Measurements from ENCODE around the gene FSTL5. TPM values are rescaled to one million over a fixed set of nuclear protein-coding genes. Genes with fewer than 3 reads are reported as not detected.

Gene FSTL5
- total RNA-seq, 4 donors from 2014 or later: 0.33 to 1.1 TPM; not detected in 2

- Histone ChIP-seq H3K4me1 (no peaks in the 10 kb centered on the region), H3K36me3 (no peaks in the 10 kb centered on the region), H3K9me3 (no peaks in the 10 kb centered on the region), H3K27ac (no peak overlapping the region), H3K4me3 (replicated peaks in 1 of 3) (no peak overlapping the region), H3K27me3 (no peaks in the 10 kb centered on the region)
- DNase-seq: no peak
- 86 to 89% methylated on average over 2 of the region's 2 CpGs for WGBS, 2 donors
- intact Hi-C loops (cut with DNase I): no loop called here
- TF ChIP-seq POLR2A (IDR thresholded peaks at IDR 0.05): no peak
- TF ChIP-seq, protein P1, sequence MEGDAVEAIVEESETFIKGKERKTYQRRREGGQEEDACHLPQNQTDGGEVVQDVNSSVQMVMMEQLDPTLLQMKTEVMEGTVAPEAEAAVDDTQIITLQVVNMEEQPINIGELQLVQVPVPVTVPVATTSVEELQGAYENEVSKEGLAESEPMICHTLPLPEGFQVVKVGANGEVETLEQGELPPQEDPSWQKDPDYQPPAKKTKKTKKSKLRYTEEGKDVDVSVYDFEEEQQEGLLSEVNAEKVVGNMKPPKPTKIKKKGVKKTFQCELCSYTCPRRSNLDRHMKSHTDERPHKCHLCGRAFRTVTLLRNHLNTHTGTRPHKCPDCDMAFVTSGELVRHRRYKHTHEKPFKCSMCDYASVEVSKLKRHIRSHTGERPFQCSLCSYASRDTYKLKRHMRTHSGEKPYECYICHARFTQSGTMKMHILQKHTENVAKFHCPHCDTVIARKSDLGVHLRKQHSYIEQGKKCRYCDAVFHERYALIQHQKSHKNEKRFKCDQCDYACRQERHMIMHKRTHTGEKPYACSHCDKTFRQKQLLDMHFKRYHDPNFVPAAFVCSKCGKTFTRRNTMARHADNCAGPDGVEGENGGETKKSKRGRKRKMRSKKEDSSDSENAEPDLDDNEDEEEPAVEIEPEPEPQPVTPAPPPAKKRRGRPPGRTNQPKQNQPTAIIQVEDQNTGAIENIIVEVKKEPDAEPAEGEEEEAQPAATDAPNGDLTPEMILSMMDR (IDR thresholded peaks at IDR 0.05): no peak
Observed at GRCh38 chr4:161651586-161651985, 512.2 kb downstream of the FSTL5 start.

DNA sequence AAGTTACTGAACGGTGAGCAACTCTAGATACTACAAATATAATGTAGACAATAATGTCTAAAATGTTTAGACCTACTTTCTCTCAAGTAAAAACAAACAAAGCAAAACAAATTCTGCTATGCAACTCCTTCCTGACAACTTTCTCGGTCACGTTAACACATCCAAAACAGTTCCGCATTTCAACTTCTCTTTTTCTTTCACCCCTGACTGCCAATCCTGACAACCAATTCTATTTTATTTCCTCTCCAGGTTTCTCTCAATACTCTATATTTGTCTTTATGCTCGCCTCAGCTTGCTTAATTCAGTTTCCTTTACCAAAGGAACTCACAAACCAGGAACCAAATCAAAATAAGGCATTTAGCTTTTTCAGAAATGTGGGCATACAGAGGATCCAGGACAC, 513.0 kb downstream of the FSTL5 start:
- no peak for DNase-seq
- Histone ChIP-seq H3K9me3 (no peaks in the 10 kb centered on the region), H3K4me3 (replicated peaks in 1 of 3) (no peak overlapping the region), H3K36me3 (no peaks in the 10 kb centered on the region), H3K27ac (no peak overlapping the region), H3K4me1 (no peaks in the 10 kb centered on the region), H3K27me3 (no peaks in the 10 kb centered on the region)
- WGBS, 2 donors: 82 to 84% methylated on average over 5 of the region's 5 CpGs
- intact Hi-C loops (cut with DNase I): no loop called here
- TF ChIP-seq POLR2A (IDR thresholded peaks at IDR 0.05): no peak
- TF ChIP-seq, protein P1 (IDR thresholded peaks at IDR 0.05): no peak

- 92 to 96% methylated on average over 9 to 12 of the region's 12 CpGs for WGBS, 2 donors
- DNase-seq: no peak
- Histone ChIP-seq H3K4me3 (replicated peaks in 1 of 3) (no peak overlapping the region), H3K27me3 (no peaks in the 10 kb centered on the region), H3K36me3 (no peaks in the 10 kb centered on the region), H3K4me1 (no peaks in the 10 kb centered on the region), H3K27ac (no peak overlapping the region), H3K9me3 (no peaks in the 10 kb centered on the region)
- intact Hi-C loops (cut with DNase I): no loop called here
- no peak for TF ChIP-seq POLR2A (IDR thresholded peaks at IDR 0.05)
- TF ChIP-seq, protein P1 (IDR thresholded peaks at IDR 0.05): no peak
Observed at GRCh38 chr4:161647757-161648156, 516.0 kb downstream of the FSTL5 start.

- DNase-seq: no peak
- 70 to 80% methylated on average over 1 of the region's 1 CpG for WGBS, 2 donors
- Histone ChIP-seq H3K9me3 (no peaks in the 10 kb centered on the region), H3K4me3 (replicated peaks in 1 of 3) (no peak overlapping the region), H3K4me1 (no peaks in the 10 kb centered on the region), H3K36me3 (no peaks in the 10 kb centered on the region), H3K27me3 (no peaks in the 10 kb centered on the region), H3K27ac (no peak overlapping the region)
- intact Hi-C loops (cut with DNase I): no loop called here
- no peak for TF ChIP-seq POLR2A (IDR thresholded peaks at IDR 0.05)
- TF ChIP-seq, protein P1 (IDR thresholded peaks at IDR 0.05): no peak
Observed at GRCh38 chr4:161642708-161643107, 521.1 kb downstream of the FSTL5 start.

DNA sequence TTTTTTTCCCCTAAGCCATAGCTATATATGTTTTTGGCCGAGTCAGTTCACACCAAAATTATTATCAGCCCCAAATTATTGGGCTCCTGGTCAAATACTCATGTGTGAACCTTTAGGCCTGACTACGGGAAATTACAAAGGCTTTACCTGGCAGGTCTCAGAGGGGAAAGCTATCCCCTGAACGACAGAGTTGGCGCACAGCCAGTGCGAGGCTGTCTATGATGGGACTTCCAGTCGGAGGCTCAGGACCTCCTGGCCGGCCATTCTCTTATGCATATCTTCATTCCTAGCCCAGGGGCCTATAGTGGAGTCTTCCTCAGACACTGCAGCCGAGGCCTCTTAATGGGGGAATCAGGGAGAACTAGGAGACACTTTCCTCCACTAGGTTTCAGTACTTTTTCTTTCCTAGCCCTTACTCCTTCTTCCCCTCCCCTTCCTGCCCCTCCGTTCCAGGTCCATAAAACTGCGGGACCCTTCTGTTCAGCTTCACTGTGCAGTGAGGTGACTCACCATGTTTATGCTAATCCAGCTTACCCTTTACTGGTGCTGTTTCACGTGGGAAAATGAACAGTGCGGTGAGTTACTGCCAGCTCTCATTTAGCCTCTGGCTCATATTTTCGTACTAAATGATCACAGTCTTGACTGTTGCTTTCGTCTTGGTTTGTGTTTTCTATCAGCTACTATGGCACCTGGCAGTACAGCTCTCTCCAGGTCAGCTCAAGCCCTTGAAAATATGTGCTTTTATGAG, 533.9 kb downstream of the FSTL5 start:
- no peak overlapping the region for H3K4me3 ChIP-seq (replicated peaks in 1 of 3)
- no peaks in the 10 kb centered on the region for H3K36me3 ChIP-seq
- H3K27ac ChIP-seq: no peak overlapping the region
- no peak for TF ChIP-seq POLR2A (IDR thresholded peaks at IDR 0.05)
- TF ChIP-seq, protein P1 (IDR thresholded peaks at IDR 0.05): no peak
- intact Hi-C loops (cut with DNase I): no loop called here
- 80 to 83% methylated on average over 14 of the region's 14 CpGs for WGBS, 2 donors
- H3K9me3 ChIP-seq: no peaks in the 10 kb centered on the region
- DNase-seq: no peak
- no peaks in the 10 kb centered on the region for H3K27me3 ChIP-seq
- no peaks in the 10 kb centered on the region for H3K4me1 ChIP-seq
